Osteoblast (primary cell): ENCODE results near the gene ALMS1. TPM values are rescaled to one million over a fixed set of nuclear protein-coding genes. Genes with fewer than 3 reads are reported as not detected.
"Not testable (repeated sequence)": the region's sequence is repeated elsewhere in the genome, so short reads cannot be mapped to it uniquely, and the experiment has no call there.

ENCODE experiments used
- DNase-seq: peaks from one replicate; pipeline ENCODE4 v3.0.0; 2011; ENCODE audit warnings: low spot score, mixed read lengths; ENCODE audit not compliant: insufficient read length; ENCODE audit errors: missing footprints
- H2AFZ ChIP-seq: 2 replicates; pipeline ENCODE4 v1.6.0; 2011; ENCODE audit warnings: mild to moderate bottlenecking, low read length
- H3K27ac ChIP-seq: 2 replicates; pipeline ENCODE4 v1.5.1; 2011; ENCODE audit warnings: mild to moderate bottlenecking, low read depth, low read length, moderate library complexity
- H3K27me3 ChIP-seq: 2 replicates; pipeline ENCODE4 v1.6.0; 2012; ENCODE audit warnings: mild to moderate bottlenecking, control low read depth, inconsistent platforms, low read length, moderate library complexity; ENCODE audit not compliant: insufficient read depth
- H3K36me3 ChIP-seq: 2 replicates; pipeline ENCODE4 v1.5.1; 2011; ENCODE audit warnings: mild to moderate bottlenecking, low read length, control low read depth, moderate library complexity; ENCODE audit not compliant: insufficient read depth
- H3K4me1 ChIP-seq: 2 replicates; pipeline ENCODE4 v1.5.1; 2011; ENCODE audit warnings: mild to moderate bottlenecking, low read length, control low read depth, moderate library complexity; ENCODE audit not compliant: insufficient read depth
- H3K4me2 ChIP-seq: 2 replicates; pipeline ENCODE4 v1.6.0; 2011; ENCODE audit warnings: mild to moderate bottlenecking, low read length; ENCODE audit not compliant: insufficient read depth
- H3K4me3 ChIP-seq: fragments of 200-600 bp; sonication (generic); 3 replicates; pipeline ENCODE4 v1.5.1; 2012; ENCODE audit warnings: mild to moderate bottlenecking, low read length, inconsistent platforms; ENCODE audit not compliant: insufficient read depth
- H3K79me2 ChIP-seq: 2 replicates; pipeline ENCODE4 v1.6.0; 2012; ENCODE audit warnings: mild to moderate bottlenecking, low read length, control low read depth, inconsistent platforms; ENCODE audit not compliant: insufficient read depth
- H3K9me3 ChIP-seq: 2 replicates; pipeline ENCODE4 v1.5.1; 2011; ENCODE audit warnings: low read depth, low read length, control low read depth
- H4K20me1 ChIP-seq: 2 replicates; pipeline ENCODE4 v1.6.0; 2012; ENCODE audit warnings: mild to moderate bottlenecking, low read length, control low read depth; ENCODE audit not compliant: insufficient read depth
- total RNA-seq: library from RNA; depleted of rRNA; stranded (reverse); fragments of >200 nt; gene quantifications from 2 replicates; pipeline ENCODE4 v1.2.3, GENCODE V29; 2012
- TF ChIP-seq, protein P1 (sequence below): IDR thresholded peaks from 2 replicates; pipeline ENCODE4 v1.5.1; 2011; ENCODE audit warnings: mild to moderate bottlenecking, low read depth, low read length, moderate library complexity; ENCODE audit errors: extremely low read depth

ALMS1 gene
- total RNA-seq, 1 donor: 22.1 TPM

DNA sequence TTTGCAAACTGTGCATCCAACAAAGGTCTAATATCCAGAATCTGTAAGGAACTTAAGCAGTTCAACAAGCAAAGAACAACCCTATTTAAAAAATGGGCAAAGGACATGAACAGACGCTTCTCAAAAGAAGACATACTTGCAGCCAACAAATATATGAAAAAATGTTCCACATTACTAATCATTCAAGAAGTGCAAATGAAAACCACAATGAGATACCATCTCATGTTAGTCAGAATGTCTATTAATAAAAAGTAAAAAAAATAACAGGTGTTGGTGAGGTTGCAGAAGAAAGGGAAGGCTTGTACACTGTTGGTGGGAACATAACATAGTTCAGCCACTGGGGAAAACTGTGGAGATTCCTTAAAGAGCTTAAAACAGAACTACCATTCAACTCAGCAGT is 130.4 kb downstream of the ALMS1 start:
- H3K4me3 ChIP-seq: no peak overlapping the region
- DNase-seq: no peak
- no peaks in the 10 kb centered on the region for H3K27me3 ChIP-seq
- no peaks in the 10 kb centered on the region for H3K36me3 ChIP-seq
- no peaks in the 10 kb centered on the region for H3K9me3 ChIP-seq
- H3K4me2 ChIP-seq: no peak overlapping the region
- H2AFZ ChIP-seq: no peak overlapping the region
- H3K79me2 ChIP-seq: no peaks in the 10 kb centered on the region
- no peaks in the 10 kb centered on the region for H3K4me1 ChIP-seq
- TF ChIP-seq, protein P1, sequence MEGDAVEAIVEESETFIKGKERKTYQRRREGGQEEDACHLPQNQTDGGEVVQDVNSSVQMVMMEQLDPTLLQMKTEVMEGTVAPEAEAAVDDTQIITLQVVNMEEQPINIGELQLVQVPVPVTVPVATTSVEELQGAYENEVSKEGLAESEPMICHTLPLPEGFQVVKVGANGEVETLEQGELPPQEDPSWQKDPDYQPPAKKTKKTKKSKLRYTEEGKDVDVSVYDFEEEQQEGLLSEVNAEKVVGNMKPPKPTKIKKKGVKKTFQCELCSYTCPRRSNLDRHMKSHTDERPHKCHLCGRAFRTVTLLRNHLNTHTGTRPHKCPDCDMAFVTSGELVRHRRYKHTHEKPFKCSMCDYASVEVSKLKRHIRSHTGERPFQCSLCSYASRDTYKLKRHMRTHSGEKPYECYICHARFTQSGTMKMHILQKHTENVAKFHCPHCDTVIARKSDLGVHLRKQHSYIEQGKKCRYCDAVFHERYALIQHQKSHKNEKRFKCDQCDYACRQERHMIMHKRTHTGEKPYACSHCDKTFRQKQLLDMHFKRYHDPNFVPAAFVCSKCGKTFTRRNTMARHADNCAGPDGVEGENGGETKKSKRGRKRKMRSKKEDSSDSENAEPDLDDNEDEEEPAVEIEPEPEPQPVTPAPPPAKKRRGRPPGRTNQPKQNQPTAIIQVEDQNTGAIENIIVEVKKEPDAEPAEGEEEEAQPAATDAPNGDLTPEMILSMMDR: no peak
- H4K20me1 ChIP-seq: no peaks in the 10 kb centered on the region
- H3K27ac ChIP-seq: no peak overlapping the region

DNA sequence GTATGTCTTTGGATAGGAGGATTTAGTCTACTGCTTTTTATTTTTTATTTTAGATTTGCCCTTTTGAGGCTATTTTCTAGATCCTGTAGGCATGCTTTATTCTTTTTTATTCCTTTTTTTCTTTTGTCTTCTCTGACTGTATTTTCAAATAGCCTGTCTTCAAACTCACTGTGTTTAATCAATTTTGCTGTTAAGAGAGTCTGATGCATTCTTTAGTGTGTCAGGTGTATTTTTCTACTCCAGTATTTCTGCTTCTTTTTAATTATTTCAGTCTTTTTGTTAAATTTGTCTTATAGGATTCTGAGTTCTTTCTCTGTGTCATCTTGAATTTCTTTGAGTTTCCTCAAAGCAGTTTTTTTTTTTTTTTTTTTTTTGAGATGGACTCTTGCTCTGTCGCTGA is 143.1 kb downstream of the ALMS1 start:
- no peak for DNase-seq
- no peaks in the 10 kb centered on the region for H3K9me3 ChIP-seq
- no peaks in the 10 kb centered on the region for H3K79me2 ChIP-seq
- TF ChIP-seq, protein P1: no peak
- no peak overlapping the region for H2AFZ ChIP-seq
- H3K36me3 ChIP-seq: peaks cover 4% of the 10 kb centered on the region
- H3K27me3 ChIP-seq: no peaks in the 10 kb centered on the region
- H3K27ac ChIP-seq: no peak overlapping the region
- H3K4me2 ChIP-seq: no peak overlapping the region
- H3K4me3 ChIP-seq: no peak overlapping the region
- H3K4me1 ChIP-seq: no peaks in the 10 kb centered on the region
- H4K20me1 ChIP-seq: no peaks in the 10 kb centered on the region

DNA sequence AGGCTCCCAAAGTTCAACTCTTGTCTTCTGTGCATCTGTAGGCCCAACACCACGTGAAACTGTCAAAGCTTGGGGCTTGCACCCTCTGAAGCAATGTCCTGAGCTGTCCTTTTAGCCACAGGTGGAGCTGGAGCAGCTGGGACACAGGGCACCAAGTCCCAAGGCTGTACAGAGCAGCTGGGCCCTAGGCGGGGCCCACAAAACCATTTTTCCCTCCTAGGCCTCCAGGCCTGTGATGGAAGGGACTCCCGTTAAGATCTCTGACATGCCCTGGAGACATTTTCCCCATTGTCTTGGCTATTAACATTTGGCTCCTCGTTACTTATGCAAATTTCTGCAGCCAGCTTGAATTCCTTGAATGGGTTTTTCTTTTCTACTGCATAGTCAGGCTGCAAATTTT is 145.1 kb downstream of the ALMS1 start:
- H3K27ac ChIP-seq, H3K4me3 ChIP-seq, H3K27me3 ChIP-seq, H3K36me3 ChIP-seq, H2AFZ ChIP-seq, H3K79me2 ChIP-seq, DNase-seq, H3K4me2 ChIP-seq, H4K20me1 ChIP-seq, H3K9me3 ChIP-seq, H3K4me1 ChIP-seq: not testable (repeated sequence)

DNA sequence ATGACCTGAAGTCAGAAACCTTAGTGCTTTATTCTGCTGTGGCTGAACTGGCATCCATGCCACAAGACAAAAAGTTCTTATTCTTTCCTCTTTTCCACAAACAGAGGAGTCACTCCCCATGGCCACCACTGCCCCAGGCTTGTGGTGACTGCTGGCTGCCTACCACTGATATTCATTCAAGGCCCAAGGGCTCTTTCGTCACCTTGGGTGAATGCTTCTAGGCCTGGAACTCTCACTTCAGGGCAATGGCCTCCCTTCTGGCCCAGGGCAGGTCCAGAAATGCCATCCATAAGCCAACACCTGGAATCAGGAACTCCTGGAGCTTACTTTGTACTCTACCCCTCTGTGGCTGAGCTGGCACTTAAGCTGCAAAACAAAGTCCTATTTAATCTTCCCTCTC is 146.7 kb downstream of the ALMS1 start:
- no peaks in the 10 kb centered on the region for H3K79me2 ChIP-seq
- H4K20me1 ChIP-seq: no peaks in the 10 kb centered on the region
- no peaks in the 10 kb centered on the region for H3K9me3 ChIP-seq
- no peak overlapping the region for H2AFZ ChIP-seq
- no peak for DNase-seq
- no peaks in the 10 kb centered on the region for H3K27me3 ChIP-seq
- TF ChIP-seq, protein P1: no peak
- H3K36me3 ChIP-seq: peaks cover 4% of the 10 kb centered on the region
- no peak overlapping the region for H3K4me3 ChIP-seq
- no peaks in the 10 kb centered on the region for H3K4me1 ChIP-seq
- H3K4me2 ChIP-seq: no peak overlapping the region
- no peak overlapping the region for H3K27ac ChIP-seq
